NCI-H2227 treated with DMSO at 0.1 percent for 48 hours (cell line): ENCODE measurements around the gene ITPK1.

ENCODE experiments used
- DNase-seq: peaks from one replicate; lab custom pipeline; 2025; lab: John Stamatoyannopoulos, UW

Gene ITPK1

GRCh38 chr14:93061380-93062012, 54.2 kb downstream of the ITPK1 start:
- no peak for DNase-seq

- no peak for DNase-seq
These were observed 54.9 kb downstream of the ITPK1 start for GRCh38 chr14:93060841-93061240.

DNA sequence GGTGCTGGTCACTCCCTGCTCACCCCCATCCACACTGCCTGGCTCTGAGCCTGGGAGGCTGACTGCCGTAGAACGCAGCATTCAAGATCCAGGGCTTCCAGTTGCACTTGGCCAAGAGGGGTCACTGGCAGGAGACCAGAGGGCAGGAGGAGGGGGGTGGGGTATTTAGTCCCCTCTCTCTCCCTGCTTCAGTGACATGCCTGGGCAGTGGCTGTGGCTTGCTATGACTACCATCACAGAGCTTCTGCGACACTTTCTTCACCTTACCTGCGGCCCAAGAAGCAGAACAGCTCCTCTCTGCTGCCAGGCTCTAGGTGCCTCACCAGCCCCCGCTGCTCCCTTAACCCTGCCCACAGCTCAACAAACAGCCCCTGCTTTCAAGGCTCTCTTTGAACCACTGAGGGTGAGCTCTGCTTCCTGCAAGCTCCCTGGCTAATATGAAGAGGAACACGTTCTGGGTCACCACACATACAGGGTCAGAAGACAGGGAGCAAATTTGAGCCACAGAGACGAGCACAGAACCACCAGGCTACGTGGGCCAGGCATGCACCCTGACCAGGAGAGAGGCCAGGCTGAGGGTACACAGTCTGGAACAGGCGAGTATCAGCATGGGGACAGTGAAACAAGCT, 55.7 kb downstream of the ITPK1 start:
- DNase-seq = no peak

DNA sequence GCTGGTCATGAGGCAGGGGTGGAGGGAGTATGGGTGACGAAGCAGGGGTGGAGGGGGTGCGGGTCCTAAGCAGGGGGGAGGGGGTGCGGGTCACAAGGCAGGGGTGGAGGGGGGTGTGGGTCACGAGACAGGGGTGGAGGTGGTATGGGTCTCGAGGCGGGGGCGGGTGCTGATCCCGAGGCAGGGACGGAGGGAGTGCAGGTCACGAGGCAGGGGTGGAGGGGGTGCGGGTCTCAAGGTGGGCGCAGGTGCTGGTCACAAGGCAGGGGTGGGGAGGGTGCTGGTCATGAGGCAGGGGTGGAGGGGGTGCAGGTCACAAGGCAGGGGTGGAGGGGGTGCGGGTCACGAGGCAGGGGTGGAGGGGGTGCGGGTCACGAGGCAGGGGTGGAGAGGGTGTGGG, 56.5 kb downstream of the ITPK1 start:
- DNase-seq = no peak

DNA sequence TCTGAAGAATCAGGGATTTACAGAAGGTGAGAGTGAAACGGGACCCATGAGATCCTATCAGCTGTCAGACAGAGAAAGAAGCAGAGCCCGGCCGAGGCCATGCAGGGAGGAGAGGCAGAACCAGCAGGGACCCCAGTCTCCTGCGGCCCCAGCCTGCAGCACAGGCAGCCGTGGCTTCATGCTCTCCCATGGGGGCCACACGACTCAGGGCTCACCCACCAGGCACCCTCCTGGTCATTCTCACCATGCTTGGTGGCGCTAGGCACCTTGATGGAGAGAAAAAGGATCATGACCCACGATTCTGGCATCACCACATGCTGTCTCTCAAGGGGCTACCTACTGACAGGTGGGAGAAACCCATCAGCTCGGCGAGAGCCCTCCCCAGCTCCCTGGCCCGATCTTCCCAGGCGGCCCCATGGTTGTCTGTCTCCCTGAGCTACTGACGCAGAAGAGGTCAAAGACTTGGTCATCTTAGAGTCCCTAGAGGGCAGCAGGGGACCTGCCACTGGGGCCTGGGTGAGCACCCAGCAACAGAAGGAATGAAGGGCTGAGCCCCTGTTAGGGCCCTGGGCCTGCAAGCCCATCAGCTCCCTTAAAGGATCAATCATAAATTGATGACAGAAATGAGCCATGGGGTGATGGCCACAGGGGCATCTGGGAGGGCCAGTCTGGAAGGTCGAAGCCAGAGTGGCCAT, 58.0 kb downstream of the ITPK1 start:
- no peak for DNase-seq

GRCh38 chr14:93056840-93057585, 58.7 kb downstream of the ITPK1 start:
- no peak for DNase-seq

GRCh38 chr14:93056166-93056839, 59.4 kb downstream of the ITPK1 start:
- DNase-seq = no peak

GRCh38 chr14:93055651-93056115, 60.0 kb downstream of the ITPK1 start:
- no peak for DNase-seq

- no peak for DNase-seq
These were observed 60.8 kb downstream of the ITPK1 start for GRCh38 chr14:93054876-93055275.

DNA sequence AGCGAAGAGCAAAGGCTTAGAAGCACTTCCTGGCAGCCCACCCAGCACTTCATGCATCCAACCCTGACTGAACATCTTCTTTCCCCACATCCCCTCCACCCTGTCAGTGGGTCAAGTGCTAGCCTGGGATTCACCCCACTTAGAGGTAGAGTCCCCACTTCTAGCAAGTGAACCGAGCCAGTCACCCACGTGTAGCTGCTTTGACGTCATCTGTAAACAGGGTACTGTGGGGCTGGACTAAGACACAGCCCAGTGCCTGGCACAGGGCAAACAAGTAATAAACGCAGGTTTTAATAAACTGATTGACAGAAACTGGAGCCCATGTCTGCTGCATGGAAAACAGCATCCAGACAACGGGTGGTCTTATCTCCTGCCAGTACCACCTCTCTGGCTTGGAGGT, 61.7 kb downstream of the ITPK1 start:
- DNase-seq = no peak

GRCh38 chr14:93051600-93052546, 63.9 kb downstream of the ITPK1 start:
- no peak for DNase-seq

GRCh38 chr14:93050761-93051160, 65.0 kb downstream of the ITPK1 start:
- no peak for DNase-seq

GRCh38 chr14:93049867-93050331, 65.8 kb downstream of the ITPK1 start:
- no peak for DNase-seq

DNA sequence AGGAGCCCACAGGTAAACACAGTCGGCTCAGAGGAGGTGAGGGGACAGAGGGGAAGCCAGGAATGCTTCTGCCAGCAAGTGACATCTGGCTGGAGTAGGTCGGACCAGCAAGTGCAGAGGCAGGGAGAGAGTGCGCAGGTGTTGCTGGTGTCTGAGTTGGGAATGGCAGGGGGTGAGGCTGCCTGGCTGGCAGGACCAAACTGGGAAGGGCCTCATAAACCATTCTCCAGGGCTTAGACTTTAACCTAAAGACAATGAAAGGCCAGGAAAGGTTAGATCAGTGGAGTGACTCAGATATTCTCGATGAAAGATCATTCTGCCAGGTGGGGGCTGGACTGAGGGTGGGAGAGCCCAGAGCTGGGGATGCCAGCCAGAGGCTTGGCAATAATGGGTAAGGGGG, 66.4 kb downstream of the ITPK1 start:
- DNase-seq = no peak

DNA sequence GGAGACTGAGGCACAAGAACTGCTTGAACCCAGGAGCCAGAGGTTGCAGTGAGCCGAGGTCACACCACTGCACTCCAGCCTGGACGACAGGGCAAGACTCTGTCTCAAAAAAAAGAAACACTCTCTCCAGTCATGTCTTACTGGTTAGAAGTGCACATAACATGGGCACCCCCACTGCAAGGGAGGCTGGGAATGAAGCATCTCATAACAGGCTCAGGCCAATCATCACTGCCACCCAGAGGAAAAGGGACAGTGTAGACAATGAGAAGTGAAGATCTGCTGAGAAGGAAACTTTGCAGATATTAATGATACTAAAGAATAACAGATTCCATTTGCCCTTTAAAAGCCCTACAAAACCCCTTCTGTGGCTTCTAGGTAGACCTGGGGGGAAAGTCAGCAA, 66.9 kb downstream of the ITPK1 start:
- no peak for DNase-seq

GRCh38 chr14:93047661-93048060, 68.1 kb downstream of the ITPK1 start:
- DNase-seq = no peak

GRCh38 chr14:93047157-93047556, 68.6 kb downstream of the ITPK1 start:
- DNase-seq = no peak

DNA sequence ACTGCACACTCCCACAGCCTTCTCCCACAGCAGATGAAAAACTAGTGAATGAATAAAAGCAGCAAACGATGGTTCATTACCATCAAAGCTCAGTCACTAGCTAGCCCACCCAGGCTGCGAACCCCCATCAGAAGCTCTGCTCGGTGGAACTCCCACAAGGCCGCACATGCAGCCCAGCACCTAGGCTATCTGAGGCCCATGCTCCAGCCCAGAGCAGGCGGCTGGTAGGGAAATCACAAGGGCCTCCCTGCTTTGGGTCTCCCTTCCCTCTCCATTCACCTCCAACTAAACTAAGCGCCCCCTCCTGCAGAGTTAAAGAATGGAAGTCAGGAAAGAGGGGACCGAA, 69.0 kb downstream of the ITPK1 start:
- DNase-seq = no peak

GRCh38 chr14:93045965-93046704, 69.6 kb downstream of the ITPK1 start:
- no peak for DNase-seq

- peak; percentile 87 for DNase-seq
These were observed 70.5 kb downstream of the ITPK1 start for GRCh38 chr14:93045211-93045674.
